Nephron progenitor cell (in vitro differentiated cells): ENCODE measurements around the gene SLC2A9.

ENCODE experiments used
- DNase-seq: peaks from one replicate; pipeline ENCODE4 v3.0.0; 2021
- H3K27ac Mint-ChIP-seq: 2 replicates; pipeline ENCODE4 v1.8.0; 2021; ENCODE audit warnings: mild to moderate bottlenecking, moderate library complexity, mixed read lengths
- H3K27me3 Mint-ChIP-seq: 2 replicates; pipeline ENCODE4 v1.8.0; 2021; ENCODE audit warnings: mild to moderate bottlenecking, low read depth, mixed read lengths; ENCODE audit not compliant: poor library complexity
- H3K36me3 Mint-ChIP-seq: 2 replicates; pipeline ENCODE4 v1.8.0; 2021; ENCODE audit warnings: low read depth, mixed read lengths
- H3K4me1 Mint-ChIP-seq: 2 replicates; pipeline ENCODE4 v1.8.0; 2021; ENCODE audit warnings: mixed read lengths
- H3K4me3 Mint-ChIP-seq: 2 replicates; pipeline ENCODE4 v1.8.0; 2021; ENCODE audit warnings: mild to moderate bottlenecking, moderate library complexity, mixed read lengths
- H3K9me3 Mint-ChIP-seq: 2 replicates; pipeline ENCODE4 v1.8.0; 2021; ENCODE audit warnings: mild to moderate bottlenecking, moderate library complexity, mixed read lengths
- CTCF ChIP-seq: fragments of 200-600 bp; sonication (generic); IDR thresholded peaks from 2 replicates; pipeline ENCODE4 v1.5.0; 2021; ENCODE audit warnings: antibody characterized with exemption

The SLC2A9 gene

GRCh38 chr4:10054571-10055041 lies 33.3 kb upstream of the SLC2A9 start:
- DNase-seq: no peak
- no peaks in the 10 kb centered on the region for H3K36me3 Mint-ChIP-seq
- peaks cover 4% of the 10 kb centered on the region for H3K9me3 Mint-ChIP-seq
- H3K27ac Mint-ChIP-seq: no peak overlapping the region
- TF ChIP-seq CTCF: no peak
- peaks cover 26% of the 10 kb centered on the region for H3K4me1 Mint-ChIP-seq
- no peak overlapping the region for H3K4me3 Mint-ChIP-seq
- H3K27me3 Mint-ChIP-seq: peaks cover 8% of the 10 kb centered on the region

- H3K4me3 Mint-ChIP-seq: no peak overlapping the region
- H3K27me3 Mint-ChIP-seq: peaks cover 14% of the 10 kb centered on the region
- peaks cover 26% of the 10 kb centered on the region for H3K4me1 Mint-ChIP-seq
- no peak overlapping the region for H3K27ac Mint-ChIP-seq
- H3K36me3 Mint-ChIP-seq: no peaks in the 10 kb centered on the region
- DNase-seq: no peak
- TF ChIP-seq CTCF: no peak
- H3K9me3 Mint-ChIP-seq: peaks cover 4% of the 10 kb centered on the region
Observed at GRCh38 chr4:10053635-10054453, 32.5 kb upstream of the SLC2A9 start.

GRCh38 chr4:10051517-10052135 lies 30.3 kb upstream of the SLC2A9 start:
- Mint-ChIP-seq H3K27ac (no peak overlapping the region), H3K27me3 (peaks cover 19% of the 10 kb centered on the region), H3K9me3 (peaks cover 4% of the 10 kb centered on the region), H3K4me1 (peaks cover 26% of the 10 kb centered on the region), H3K4me3 (no peak overlapping the region), H3K36me3 (no peaks in the 10 kb centered on the region)
- DNase-seq: no peak
- TF ChIP-seq CTCF: no peak

GRCh38 chr4:10050721-10051120 lies 29.4 kb upstream of the SLC2A9 start:
- DNase-seq: no peak
- no peaks in the 10 kb centered on the region for H3K36me3 Mint-ChIP-seq

GRCh38 chr4:10050261-10050661 lies 29.0 kb upstream of the SLC2A9 start:
- Mint-ChIP-seq H3K27me3 (peaks cover 19% of the 10 kb centered on the region), H3K9me3 (peaks cover 4% of the 10 kb centered on the region), H3K27ac (peak overlapping the region; percentile 46), H3K36me3 (no peaks in the 10 kb centered on the region), H3K4me3 (no peak overlapping the region), H3K4me1 (peaks cover 26% of the 10 kb centered on the region)
- no peak for DNase-seq
- TF ChIP-seq CTCF: no peak

More at GRCh38 chr4:10050721-10051120, 29.4 kb upstream of the SLC2A9 start:
- H3K27ac Mint-ChIP-seq: no peak overlapping the region
- H3K4me3 Mint-ChIP-seq: no peak overlapping the region
- peaks cover 4% of the 10 kb centered on the region for H3K9me3 Mint-ChIP-seq
- TF ChIP-seq CTCF: no peak
- peaks cover 19% of the 10 kb centered on the region for H3K27me3 Mint-ChIP-seq
- peaks cover 26% of the 10 kb centered on the region for H3K4me1 Mint-ChIP-seq
